ENCODE measurements around the gene ZNF814.
"Not testable (repeated sequence)": the region's sequence is repeated elsewhere in the genome, so short reads cannot be mapped to it uniquely, and the experiment has no call there.

ZNF814 gene

DNA sequence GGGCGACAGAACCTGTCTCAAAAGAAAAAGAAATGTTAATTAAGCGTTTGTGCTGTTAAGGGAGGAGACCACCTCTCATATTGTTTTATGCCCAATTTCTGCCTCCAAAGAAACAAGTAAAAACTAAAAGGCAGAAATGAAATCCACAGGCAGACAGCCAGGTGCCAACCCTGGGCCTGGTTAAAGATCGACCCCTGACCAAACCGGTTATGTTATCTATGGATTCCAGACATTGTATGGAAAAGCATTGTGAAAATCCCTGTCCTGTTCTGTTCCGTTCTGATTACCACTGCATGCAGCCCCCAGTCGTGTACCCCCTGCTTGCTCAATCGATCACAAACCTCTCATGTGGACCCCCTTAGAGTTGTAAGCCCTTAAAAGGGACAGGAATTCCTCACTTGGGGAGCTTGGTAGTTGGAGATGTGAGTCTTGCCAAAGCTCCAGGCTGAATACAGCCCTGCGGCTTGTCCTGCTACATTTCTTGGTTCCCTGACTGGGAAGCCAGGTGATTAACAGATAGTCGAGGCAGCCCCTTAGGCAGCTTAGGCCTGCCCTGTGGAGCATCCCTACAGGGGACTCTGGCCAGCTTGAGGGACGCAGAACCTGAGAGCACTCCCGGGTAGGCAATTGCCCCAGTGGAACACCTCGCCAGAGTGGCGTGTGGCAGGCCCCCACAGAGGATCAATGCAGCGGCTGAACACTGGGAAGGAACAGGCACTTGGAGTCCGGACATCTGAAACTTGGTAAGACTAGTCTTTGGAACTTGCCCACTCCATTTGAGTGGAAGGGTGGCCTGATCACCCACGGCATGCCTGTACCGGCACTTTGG, 73.4 kb downstream of the ZNF814 start:
- DNase-seq = no peak

DNA sequence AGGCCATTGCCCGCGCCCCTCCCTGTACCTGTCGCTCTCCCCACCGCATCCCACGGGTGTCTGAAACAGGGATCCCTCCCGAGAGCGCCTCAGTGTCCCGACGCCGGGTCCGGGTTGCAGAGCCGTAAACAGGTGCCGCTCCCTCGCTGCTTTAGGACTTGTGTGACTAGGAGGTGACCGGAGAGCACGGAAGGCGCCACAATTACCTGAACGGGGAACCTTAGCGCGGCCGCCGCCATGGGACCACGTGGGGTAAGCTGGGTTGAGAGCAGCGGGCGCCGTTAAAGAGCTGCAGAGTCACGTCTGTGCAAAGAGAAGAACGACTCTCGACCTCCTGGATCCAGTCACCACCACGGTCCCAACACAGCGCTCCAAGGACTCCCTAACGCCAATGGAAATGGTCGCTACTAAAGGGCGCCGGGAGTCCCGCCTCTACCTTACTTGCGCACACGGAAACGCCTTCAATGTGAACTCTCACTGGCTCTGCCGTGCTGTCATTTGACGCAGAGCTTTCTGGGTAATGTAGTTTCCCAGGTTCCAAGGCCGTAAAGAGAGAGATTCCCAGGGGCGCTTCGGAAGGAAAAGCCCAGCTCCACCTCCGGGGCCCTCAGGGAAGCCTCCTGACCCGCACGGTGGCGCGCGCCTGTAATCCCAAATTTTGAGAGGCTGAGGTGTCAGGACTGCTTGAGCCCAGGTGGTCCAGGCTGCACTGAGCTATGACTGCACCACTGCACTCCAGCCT, 74.2 kb downstream of the ZNF814 start, which contains the start of gene ZNF552:
TSS of gene ZNF552 (minus strand) at position 409 of the 742 bp plus-strand sequence. CDS start at position 239, 170 bp downstream.
- DNase-seq = peak; percentile 88

DNA sequence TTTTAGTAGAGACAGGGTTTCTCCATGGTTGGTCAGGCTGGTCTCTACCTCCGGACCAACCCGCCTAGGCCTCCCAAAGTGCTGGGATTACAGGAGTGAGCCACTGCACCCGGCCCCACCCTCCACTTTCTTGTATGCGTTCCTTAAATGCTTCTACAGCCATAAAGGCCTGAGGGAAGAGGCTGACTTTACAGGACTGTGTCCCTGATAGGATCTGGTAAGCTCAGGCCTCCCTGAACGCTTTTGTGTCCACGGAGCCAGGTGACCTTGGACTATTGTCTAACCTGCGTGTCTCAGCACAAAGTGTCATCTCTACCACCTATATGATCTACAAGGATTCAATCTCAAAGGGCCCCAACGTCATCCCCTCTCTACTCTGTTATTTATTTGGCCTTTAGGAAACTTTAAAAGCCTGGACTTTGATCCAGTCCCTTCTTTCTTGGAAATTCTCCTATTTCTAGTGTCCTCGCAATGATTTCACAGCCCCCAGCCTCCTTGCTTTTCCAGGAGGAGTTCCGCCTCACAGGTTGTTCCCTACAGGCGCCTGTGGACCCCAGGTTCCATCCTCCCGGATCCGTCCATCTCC, 74.8 kb downstream of the ZNF814 start:
- DNase-seq = no peak

DNA sequence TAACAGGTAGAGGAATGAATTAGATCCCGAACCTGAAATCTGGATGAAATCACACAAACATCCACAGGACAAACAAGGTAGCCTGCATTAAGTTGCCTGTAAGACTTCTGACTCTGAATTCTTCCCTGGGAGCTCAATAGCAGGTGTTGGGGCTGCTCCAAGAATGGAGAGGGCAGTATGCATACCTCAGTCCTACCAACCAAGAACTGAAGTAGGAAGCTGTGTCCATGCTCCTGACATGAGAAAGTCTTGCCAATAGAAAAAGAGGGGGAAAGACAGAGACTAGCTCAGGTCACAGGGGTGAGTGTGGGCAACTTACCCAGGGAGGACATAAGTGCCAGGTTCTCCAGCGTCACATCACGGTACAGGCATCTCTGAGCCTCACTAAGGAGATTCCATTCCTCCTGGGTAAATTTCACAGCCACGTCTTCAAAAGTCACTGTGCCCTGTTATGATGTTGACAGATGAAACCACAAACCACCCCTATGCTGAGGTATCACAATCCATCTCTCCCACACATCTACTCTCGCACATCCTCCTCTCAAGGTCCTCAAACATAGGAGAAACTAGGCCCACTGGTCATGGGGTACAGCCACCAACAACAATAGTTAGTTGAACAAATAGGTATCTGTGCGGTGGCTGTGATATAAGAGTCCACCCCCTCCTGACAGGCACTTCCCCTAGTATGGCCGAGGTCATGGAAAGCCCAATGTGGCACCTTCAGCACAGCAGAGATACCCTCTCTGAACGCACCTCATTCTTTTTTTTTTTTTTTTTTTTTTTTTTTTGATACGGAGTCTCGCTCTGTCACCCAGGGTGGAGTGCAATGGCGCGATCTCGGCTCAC, 75.6 kb downstream of the ZNF814 start:
- DNase-seq = not testable (repeated sequence)

DNA sequence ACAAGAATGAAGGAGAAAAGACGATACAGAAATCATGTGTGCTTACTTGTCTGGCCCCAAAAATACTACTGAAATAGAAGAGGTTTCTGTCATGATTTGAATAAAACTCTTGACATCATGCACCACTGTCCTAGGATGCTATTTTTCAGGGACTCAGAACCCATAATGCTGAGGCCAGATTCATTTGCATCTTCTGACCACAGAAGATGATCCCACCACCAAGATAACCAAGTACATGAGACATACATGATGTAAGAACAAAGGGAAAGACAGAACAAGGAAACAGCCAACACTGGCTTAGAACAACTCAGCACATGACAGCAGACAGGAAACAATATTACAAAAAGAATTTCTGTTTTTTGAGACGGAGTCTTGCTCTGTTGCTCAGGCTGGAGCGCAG, 76.6 kb downstream of the ZNF814 start:
- no peak for DNase-seq

DNA sequence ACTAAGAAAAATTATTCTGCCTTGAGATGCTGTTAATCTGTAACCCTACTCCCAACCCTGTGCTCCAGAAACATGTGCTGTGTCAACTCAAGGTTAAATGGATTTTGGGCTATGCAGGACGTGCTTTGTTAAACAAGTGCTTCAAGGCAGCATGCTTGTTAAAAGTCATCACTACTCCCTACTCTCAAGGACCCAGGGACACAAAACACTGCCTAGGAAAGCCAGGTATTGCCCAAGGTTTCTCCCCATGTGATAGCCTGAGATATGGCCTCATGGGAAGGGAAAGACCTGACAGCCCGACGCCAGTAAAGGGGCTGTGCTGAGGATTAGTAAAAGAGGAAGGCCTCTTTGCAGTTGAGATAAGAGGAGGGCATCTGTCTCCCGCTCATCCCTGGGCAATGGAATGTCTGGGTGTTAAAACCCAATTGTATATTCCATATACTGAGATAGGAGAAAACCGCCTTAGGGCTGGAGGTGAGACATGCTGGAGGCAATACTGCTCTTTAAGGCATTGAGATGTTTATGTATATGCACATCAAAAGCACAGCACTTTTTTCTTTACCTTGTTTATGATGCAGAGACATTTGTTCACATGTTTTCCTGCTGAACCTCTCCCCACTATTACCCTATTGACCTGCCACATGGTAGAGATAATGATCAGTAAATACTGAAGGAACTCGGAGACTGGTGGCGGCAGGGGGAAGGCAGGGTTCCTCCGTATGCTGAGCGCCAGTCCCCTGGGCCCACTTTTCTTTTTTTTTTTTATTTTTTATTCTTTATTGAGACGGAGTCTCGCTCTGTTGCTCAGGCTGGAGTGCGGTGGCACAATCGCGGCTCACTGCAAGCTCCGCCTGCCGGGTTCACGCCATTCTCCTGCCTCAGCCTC, 78.2 kb downstream of the ZNF814 start:
- DNase-seq = not testable (repeated sequence)

DNA sequence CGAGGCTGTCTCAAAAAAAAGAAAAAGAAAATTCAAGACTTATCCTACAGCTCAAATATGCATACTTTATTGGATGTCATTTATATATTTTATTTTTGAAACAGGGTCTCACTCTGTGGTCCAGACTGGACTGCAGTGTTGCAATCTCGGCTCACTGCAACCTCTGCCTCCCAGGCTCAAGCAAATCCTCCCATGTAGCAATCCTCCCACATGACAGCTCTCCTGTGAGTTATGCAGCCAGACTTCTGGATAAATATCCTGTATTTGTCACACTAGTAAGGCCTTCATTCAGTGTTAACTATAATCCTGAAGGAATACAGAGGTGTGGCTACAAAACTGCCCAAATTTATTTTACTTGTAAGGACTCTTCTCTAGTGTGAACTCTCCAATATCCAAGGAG, 81.3 kb downstream of the ZNF814 start:
- no peak for DNase-seq

DNA sequence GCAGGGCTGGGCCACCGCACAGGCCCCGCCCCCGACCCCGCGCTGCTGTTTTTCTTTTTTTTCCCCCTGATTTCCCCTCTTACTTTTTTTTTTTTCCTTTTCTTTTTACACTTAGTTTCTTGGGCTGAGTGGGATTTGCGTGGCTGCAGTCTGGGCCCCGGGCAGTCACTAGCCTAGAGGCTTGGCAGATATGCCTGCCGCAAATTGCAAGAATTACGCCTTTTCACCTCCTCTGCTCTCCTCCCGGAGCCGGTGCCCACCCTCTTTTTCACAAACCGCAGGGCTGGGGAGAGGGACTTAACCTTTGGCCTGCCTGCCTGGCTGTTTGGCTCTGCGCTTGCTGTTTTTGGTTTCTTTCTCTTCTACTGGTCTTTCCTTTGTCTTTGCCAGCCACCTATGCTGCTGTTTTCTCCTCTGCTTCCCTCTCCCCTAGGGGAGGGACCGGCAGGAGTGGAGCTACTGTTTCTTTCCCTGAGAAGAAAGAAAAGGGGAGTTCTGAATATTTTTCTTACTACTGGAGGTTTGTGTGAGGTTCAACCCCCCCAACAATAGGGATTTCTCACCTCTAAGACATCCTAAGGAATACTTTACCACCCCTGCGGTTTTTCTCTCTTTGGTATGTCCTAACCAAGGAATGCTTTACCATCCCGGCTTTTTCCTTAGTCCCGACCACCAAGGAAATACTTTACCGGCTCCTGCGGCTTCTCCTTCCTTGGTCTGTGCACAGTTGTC, 85.1 kb downstream of the ZNF814 start:
- peak; percentile 76 for DNase-seq

DNA sequence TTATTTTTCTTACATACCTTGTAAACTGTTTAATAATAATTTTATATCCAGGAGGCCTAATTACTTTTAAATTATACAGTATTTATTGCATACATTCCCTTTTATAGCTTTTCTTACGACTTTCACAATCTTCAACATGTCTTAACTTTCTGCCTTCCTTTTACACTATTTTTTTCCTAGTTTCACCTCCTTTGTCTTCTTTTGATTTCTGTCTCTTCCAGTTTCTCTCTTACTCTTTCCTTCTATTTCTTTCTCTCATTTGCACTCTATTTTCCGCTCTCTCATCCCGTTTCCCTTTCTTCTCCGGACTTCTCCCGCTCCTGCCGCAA, 85.6 kb downstream of the ZNF814 start:
- peak; percentile 19 for DNase-seq

DNA sequence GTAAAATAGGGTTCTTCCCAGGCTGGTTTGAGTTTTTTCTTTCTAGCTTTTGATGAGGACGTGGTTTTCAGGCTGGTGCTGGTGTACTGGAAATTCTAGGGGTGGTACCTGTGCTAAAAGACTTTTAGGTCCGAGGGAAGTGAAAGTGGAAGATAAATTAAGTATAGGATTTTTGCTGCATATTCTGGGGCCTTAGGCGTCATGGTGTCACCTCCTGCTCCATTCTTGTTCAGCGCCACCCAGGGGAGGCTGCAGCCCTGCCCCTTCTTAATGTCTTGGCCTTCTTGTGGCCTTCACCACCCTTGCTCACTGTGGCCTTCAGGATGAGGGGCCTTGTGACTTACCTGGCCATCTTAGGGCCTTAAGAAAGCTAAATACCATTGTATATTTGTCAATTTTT, 86.6 kb downstream of the ZNF814 start:
- no peak for DNase-seq

DNA sequence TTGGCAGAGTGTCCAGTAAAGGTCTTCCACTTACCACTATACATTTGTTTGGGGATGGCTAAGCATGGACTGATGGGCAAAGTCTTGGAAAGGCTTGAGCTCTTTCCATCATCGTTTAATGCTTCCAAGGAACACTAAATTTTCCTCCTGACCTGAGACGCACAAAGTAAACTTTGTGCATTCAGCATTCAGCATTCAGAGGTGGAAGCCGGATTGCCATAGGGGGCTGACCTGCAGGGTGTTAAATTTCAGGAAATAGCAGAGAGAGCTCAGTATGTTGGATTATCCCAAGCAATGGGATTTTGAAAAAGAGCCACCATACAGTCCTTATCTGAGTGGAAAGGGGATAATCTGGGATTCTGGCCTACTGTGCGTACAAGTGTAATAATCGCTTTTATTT, 88.1 kb downstream of the ZNF814 start:
- no peak for DNase-seq

Measured in HCEC 1CT (cell line).